Heart right ventricle (tissue), 16 donors: Measurements from ENCODE around the gene PHLDB2. TPM values are rescaled to one million over a fixed set of nuclear protein-coding genes. Genes with fewer than 3 reads are reported as not detected.

ENCODE experiments used
- ATAC-seq, 8 donors: fragments of 200-7000 bp; cut with Tn5 transposase; one replicate each; pipeline ENCODE4 v1.9.1; 2020; ENCODE audit warnings: mild to moderate bottlenecking in 8 of 8, moderate library complexity in 8 of 8, moderate number of reproducible peaks in 1 of 8
- DNase-seq, 2 donors: peaks; one replicate each; pipeline ENCODE4 v3.0.0-alpha.2; 2020
- H3K27ac ChIP-seq, 10 donors: fragments of 200-600 bp; sonication (generic) in 2 of 10; one replicate each; pipeline versions ENCODE4 v1.5.0 to v1.8.0; 2020 to 2022; ENCODE audit warnings: mild to moderate bottlenecking in 3 of 10
- H3K27me3 ChIP-seq, 7 donors: fragments of 200-600 bp; one replicate each; pipeline ENCODE4 v1.8.0; 2021 to 2022; ENCODE audit warnings: mild to moderate bottlenecking in 2 of 7
- H3K36me3 ChIP-seq, 9 donors: fragments of 200-600 bp; sonication (generic) in 1 of 9; one replicate each; pipeline versions ENCODE4 v1.5.0 to v1.8.0; 2020 to 2022; ENCODE audit warnings: mild to moderate bottlenecking in 2 of 9
- H3K4me1 ChIP-seq, 9 donors: fragments of 200-600 bp; sonication (generic) in 1 of 9; one replicate each; pipeline versions ENCODE4 v1.5.0 to v1.8.0; 2020 to 2022; ENCODE audit warnings: mild to moderate bottlenecking in 4 of 9
- H3K4me3 ChIP-seq, 10 donors: fragments of 200-600 bp; sonication (generic) in 2 of 10; one replicate each; pipeline versions ENCODE4 v1.5.0 to v1.8.0; 2020 to 2022; ENCODE audit warnings: mild to moderate bottlenecking in 7 of 10, moderate library complexity in 2 of 10
- H3K9me3 ChIP-seq, 11 donors: fragments of 200-600 bp in 10 of 11; sonication (generic) in 2 of 11; one replicate each; pipeline versions ENCODE4 v1.5.0 to v1.8.0; 2013 to 2022; ENCODE audit warnings: mild to moderate bottlenecking in 2 of 11, control low read depth in 1 of 11, moderate library complexity in 1 of 11
- CTCF ChIP-seq, 9 donors: fragments of 200-600 bp; sonication (generic) in 2 of 9; IDR thresholded peaks; one replicate each; pipeline versions ENCODE4 v1.5.0 to v1.8.0; 2021 to 2022; ENCODE audit warnings: antibody characterized with exemption in 9 of 9, mild to moderate bottlenecking in 5 of 9, moderate library complexity in 1 of 9
- WGBS, 2 donors: extraction: QIAGEN DNeasy Blood & Tissue Kit; methylation state at CpG; one replicate each; pipeline ENCODE4 v1.1.7; 2013; ENCODE audit warnings: inconsistent platforms in 1 of 2; 5-methylcytosine and 5-hydroxymethylcytosine counted together
- intact Hi-C, 10 donors: fragments of 100-400 bp; cut with DNase I; formaldehyde crosslinking; loops; one replicate each; pipeline versions ENCODE4 v1.11.1 to v1.14.2; 2022
- polyA plus RNA-seq, 2 donors: library from polyadenylated mRNA; stranded (reverse); fragments of 200-250 nt; gene quantifications; one replicate each; pipeline ENCODE4 v1.2.3, GENCODE V29; 2013
- total RNA-seq, 10 donors: library from RNA; stranded (reverse); fragmentation: NEBNext Ultra II Directional in 3 of 10; extraction: Animal tissue kit (Norgen Biotek cat#: 25700) in 3 of 10; gene quantifications; one replicate each; pipeline versions ENCODE4 v1.2.1 to v1.2.4, GENCODE V29; 2021 to 2023
- donor health status: Arrhythmogenic right ventricular cardiomyopathy.
- donor health status: ischemic (EF 13 %, LVEDD 7.1; RV severe dilation, severe dysfunction).
- donor health status: healthy with polysubstance abuse.
- donor health status: DM: no; HTN: yes; CAD: no.
- donor health status: DM: no; HTN: no; CAD: no.
- donor health status: ischemic (EF 25% LVEDD 6.9; RV normal size, moderate dysfunction).
- donor health status: ischemic (EF 25% LVEDD 5.7; RV mildly dilated, moderate dysfunction).
- donor health status: healthy.
- donor health status: DM: yes; HTN: yes; CAD: no.
- donor health status: Ischemic cardiomyopathy.
- donor health status: ischemic (EF 35%, LVEDD 5.7; RV mildly dilated, moderate dysfunction).
- donor health status: nonischemic (EF 11% LVEDD 7.7; RV severe dilation, severe dysfunction).
- donor health status: DM: yes; HTN: yes; CAD: no.
- donor health status: PGD.
- donor health status: ischemic (EF 29% LVEDD 5.4; RV normal size, mild dysfunction).
- donor health status: nonischemic (EF 23%, LVEDD 6.1; RV moderate dilation, normal function).

PHLDB2 gene
- total and polyA plus RNA-seq, 12 donors = 33.4 to 293 (median 174) TPM

GRCh38 chr3:111910806-111911205, 51.7 kb downstream of the PHLDB2 start:
- no peaks in the 10 kb centered on the region for H3K27me3 ChIP-seq
- peaks cover 8 to 86% (median 76%) of the 10 kb centered on the region in 9 donors for H3K4me1 ChIP-seq
- H3K4me3 ChIP-seq = no peak overlapping the region
- DNase-seq (no peak), ATAC-seq (peak; percentile 42 to 91 (median 74))
- peaks cover 0 to 55% (median 10%) of the 10 kb centered on the region in 9 donors for H3K36me3 ChIP-seq
- intact Hi-C loops = loop anchor here in 6 of 10 donors (5.0 to 10.0 kb wide), 6 partner anchors 39 to 174 kb away; no protein-coding TSS in a partner anchor
- H3K27ac ChIP-seq = peak overlapping the region in 9 of 10 donors; percentile 32 to 65 (median 48)
- 0 to 3% methylated on average over 2 of the region's 2 CpGs for WGBS, 2 donors
- no peak for TF ChIP-seq CTCF (IDR thresholded peaks at IDR 0.05)
- no peaks in the 10 kb centered on the region for H3K9me3 ChIP-seq

- no peak for DNase-seq
- peak overlapping the region in 8 of 10 donors; percentile 32 to 65 (median 50) for H3K27ac ChIP-seq
- no peak for TF ChIP-seq CTCF (IDR thresholded peaks at IDR 0.05)
- peak; percentile 38 to 68 (median 56) for ATAC-seq
- WGBS, 2 donors = 26 to 51% methylated on average over 3 of the region's 3 CpGs
- intact Hi-C loops = loop anchor here in 6 of 10 donors (5.0 to 10.0 kb wide), 6 partner anchors 39 to 174 kb away; no protein-coding TSS in a partner anchor
- no peaks in the 10 kb centered on the region for H3K27me3 ChIP-seq
- H3K4me3 ChIP-seq = no peak overlapping the region
- no peaks in the 10 kb centered on the region for H3K9me3 ChIP-seq
- H3K36me3 ChIP-seq = peaks cover 0 to 55% (median 10%) of the 10 kb centered on the region in 9 donors
- peaks cover 8 to 86% (median 77%) of the 10 kb centered on the region in 9 donors for H3K4me1 ChIP-seq
These were observed 52.4 kb downstream of the PHLDB2 start for GRCh38 chr3:111911446-111911845.

GRCh38 chr3:111913163-111913763, 54.2 kb downstream of the PHLDB2 start:
- peaks cover 0 to 65% (median 11%) of the 10 kb centered on the region in 9 donors for H3K36me3 ChIP-seq
- no peak overlapping the region for H3K4me3 ChIP-seq
- no peak for TF ChIP-seq CTCF (IDR thresholded peaks at IDR 0.05)
- no peaks in the 10 kb centered on the region for H3K27me3 ChIP-seq
- ATAC-seq = no peak
- H3K27ac ChIP-seq = peak overlapping the region in 1 of 10 donors; percentile 54
- intact Hi-C loops = loop anchor here in 6 of 10 donors (5.0 to 10.0 kb wide), 6 partner anchors 41 to 176 kb away; no protein-coding TSS in a partner anchor
- DNase-seq = no peak
- WGBS, 2 donors = 46 to 56% methylated on average over 8 of the region's 8 CpGs
- peaks cover 8 to 93% (median 76%) of the 10 kb centered on the region in 9 donors for H3K4me1 ChIP-seq
- H3K9me3 ChIP-seq = no peaks in the 10 kb centered on the region

GRCh38 chr3:111915905-111916304, 56.8 kb downstream of the PHLDB2 start:
- intact Hi-C loops = loop anchor here in 4 of 10 donors (5.0 to 10.0 kb wide), 3 partner anchors 49 to 54 kb away; no protein-coding TSS in a partner anchor
- ATAC-seq (peak in 7 of 8 donors; percentile 44 to 77 (median 54)), DNase-seq (no peak)
- H3K36me3 ChIP-seq = peaks cover 0 to 74% (median 35%) of the 10 kb centered on the region in 9 donors
- H3K9me3 ChIP-seq = no peaks in the 10 kb centered on the region
- H3K27ac ChIP-seq = peak overlapping the region in 5 of 10 donors; percentile 5 to 74 (median 45)
- no peaks in the 10 kb centered on the region for H3K27me3 ChIP-seq
- 20 to 24% methylated on average over 3 of the region's 3 CpGs for WGBS, 2 donors
- peaks cover 5 to 75% (median 59%) of the 10 kb centered on the region in 9 donors for H3K4me1 ChIP-seq
- no peak for TF ChIP-seq CTCF (IDR thresholded peaks at IDR 0.05)
- no peak overlapping the region for H3K4me3 ChIP-seq
